Stimulated activated CD4-positive, alpha-beta T cell treated with anti-CD3 and anti-CD28 coated beads, Interleukin-15, amount 100 ng/mL, for 24 hours (primary cell): ENCODE results near the gene DPF3.

Experiments
- DNase-seq: peaks from one replicate; pipeline ENCODE4 v3.0.0-alpha.2; 2020

The DPF3 gene

GRCh38 chr14:72739446-72740405, 154.2 kb downstream of the DPF3 start:
- no peak for DNase-seq

GRCh38 chr14:72738161-72738611, 155.7 kb downstream of the DPF3 start:
- no peak for DNase-seq

GRCh38 chr14:72737560-72737943, 156.3 kb downstream of the DPF3 start:
- no peak for DNase-seq

- DNase-seq, result no peak
Observed at GRCh38 chr14:72736786-72737559, 156.9 kb downstream of the DPF3 start.

- no peak for DNase-seq
Observed at GRCh38 chr14:72736308-72736707, 157.6 kb downstream of the DPF3 start.

- no peak for DNase-seq
Observed at GRCh38 chr14:72732022-72732780, 161.7 kb downstream of the DPF3 start.

- DNase-seq, result no peak
Observed at GRCh38 chr14:72731252-72732020, 162.5 kb downstream of the DPF3 start.

GRCh38 chr14:72730468-72730867, 163.4 kb downstream of the DPF3 start:
- DNase-seq, result no peak

GRCh38 chr14:72726444-72726843, 167.5 kb downstream of the DPF3 start:
- DNase-seq, result no peak

- DNase-seq, result no peak
Observed at GRCh38 chr14:72723858-72724530, 169.9 kb downstream of the DPF3 start.

- DNase-seq, result no peak
Observed at GRCh38 chr14:72722201-72722785, 171.6 kb downstream of the DPF3 start.

- no peak for DNase-seq
Observed at GRCh38 chr14:72721083-72721482, 172.8 kb downstream of the DPF3 start.

- DNase-seq, result no peak
Observed at GRCh38 chr14:72717220-72717619, 176.7 kb downstream of the DPF3 start.

- no peak for DNase-seq
Observed at GRCh38 chr14:72716476-72716875, 177.4 kb downstream of the DPF3 start.

GRCh38 chr14:72715850-72716228, 178.1 kb downstream of the DPF3 start:
- DNase-seq, result no peak

- no peak for DNase-seq
Observed at GRCh38 chr14:72715215-72715849, 178.6 kb downstream of the DPF3 start.

GRCh38 chr14:72714871-72715214, 179.1 kb downstream of the DPF3 start:
- no peak for DNase-seq

GRCh38 chr14:72714094-72714493, 179.8 kb downstream of the DPF3 start:
- DNase-seq, result peak; percentile 28

- no peak for DNase-seq
Observed at GRCh38 chr14:72711936-72712335, 182.0 kb downstream of the DPF3 start.

GRCh38 chr14:72709916-72710611, 183.8 kb downstream of the DPF3 start:
- DNase-seq, result no peak
